DMS79 treated with DMSO at 0.1 percent for 48 hours (cell line): ENCODE measurements around the gene IL17RC.
"Not testable (repeated sequence)": the region's sequence is repeated elsewhere in the genome, so short reads cannot be mapped to it uniquely, and the experiment has no call there.

ENCODE experiments used
- DNase-seq: peaks from one replicate; lab custom pipeline; 2025; lab: John Stamatoyannopoulos, UW

The IL17RC gene

GRCh38 chr3:9916734-9917680, at the start of gene IL17RC:
Gene IL17RC, plus strand, starts transcription at chr3:9917098. Its CDS starts 218 bp downstream, at chr3:9917316.
- peak; percentile 60 for DNase-seq

GRCh38 chr3:9867106-9867505, 49.8 kb upstream of the IL17RC start:
- no peak for DNase-seq

- no peak for DNase-seq
Measured at GRCh38 chr3:9869955-9870354, 46.9 kb upstream of the IL17RC start.

GRCh38 chr3:9870978-9871377, 45.9 kb upstream of the IL17RC start:
- DNase-seq, result no peak

- not testable (repeated sequence) for DNase-seq
Measured at GRCh38 chr3:9872067-9872466, 44.8 kb upstream of the IL17RC start.

- no peak for DNase-seq
Measured at GRCh38 chr3:9875448-9875847, 41.5 kb upstream of the IL17RC start.

- DNase-seq, result not testable (repeated sequence)
Measured at GRCh38 chr3:9876255-9876654, 40.6 kb upstream of the IL17RC start.

GRCh38 chr3:9876991-9877390, 39.9 kb upstream of the IL17RC start:
- no peak for DNase-seq

- no peak for DNase-seq
Measured at GRCh38 chr3:9878700-9879099, 38.2 kb upstream of the IL17RC start.

- DNase-seq, result no peak
Measured at GRCh38 chr3:9879830-9880549, 36.9 kb upstream of the IL17RC start, which contains the start of gene CIDEC. Gene CIDEC, minus strand, starts transcription at chr3:9880253. Its CDS starts 1,767 bp downstream, at chr3:9878486.

GRCh38 chr3:9881441-9881840, 35.5 kb upstream of the IL17RC start:
- no peak for DNase-seq

- no peak for DNase-seq
Measured at GRCh38 chr3:9883706-9884554, 33.0 kb upstream of the IL17RC start.

- no peak for DNase-seq
Measured at GRCh38 chr3:9884555-9885165, 32.2 kb upstream of the IL17RC start.

GRCh38 chr3:9886328-9886727, 30.6 kb upstream of the IL17RC start:
- no peak for DNase-seq

GRCh38 chr3:9887480-9887879, 29.4 kb upstream of the IL17RC start:
- DNase-seq, result no peak

GRCh38 chr3:9888540-9888939, 28.4 kb upstream of the IL17RC start:
- no peak for DNase-seq

- DNase-seq, result no peak
Measured at GRCh38 chr3:9889405-9889804, 27.5 kb upstream of the IL17RC start.

- peak; percentile 46 for DNase-seq
Measured at GRCh38 chr3:9890249-9891071, 26.4 kb upstream of the IL17RC start, which contains the start of gene JAGN1. Gene JAGN1, plus strand, starts transcription at chr3:9890610. Its CDS starts 113 bp downstream, at chr3:9890723.

- no peak for DNase-seq
Measured at GRCh38 chr3:9891072-9891622, 25.8 kb upstream of the IL17RC start.

- DNase-seq, result no peak
Measured at GRCh38 chr3:9893739-9894138, 23.2 kb upstream of the IL17RC start.
